B cell (primary cell): ENCODE results near the gene PAPLN. TPM values are rescaled to one million over a fixed set of nuclear protein-coding genes. Genes with fewer than 3 reads are reported as not detected.
"Not testable (repeated sequence)": the region's sequence is repeated elsewhere in the genome, so short reads cannot be mapped to it uniquely, and the experiment has no call there.

Experiments used
- ATAC-seq: fragments of 200-7000 bp; cut with Tn5 transposase; one replicate; pipeline ENCODE4 v1.10.0; 2021; ENCODE audit warnings: low read depth, mild to moderate bottlenecking, moderate number of reproducible peaks, moderate library complexity
- CTCF ChIA-PET: fragments of 350-600 bp; sonication (Branson Sonifier 250); formaldehyde crosslinking; loops from one replicate; lab custom pipeline; 2021; ENCODE audit warnings: antibody characterized with exemption, inconsistent platforms; lab: Charles Lee
- POLR2A ChIA-PET: fragments of 350-600 bp; sonication (Branson Sonifier 250); formaldehyde crosslinking; loops from one replicate; lab custom pipeline; 2021; ENCODE audit warnings: antibody characterized with exemption; lab: Charles Lee
- DNase-seq: peaks from one replicate; pipeline ENCODE4 v3.0.0; 2013
- H2AFZ ChIP-seq: 2 replicates; pipeline ENCODE4 v1.6.1; 2012; ENCODE audit warnings: mild to moderate bottlenecking, low read depth, low read length; ENCODE audit not compliant: insufficient read depth, poor library complexity, severe bottlenecking
- H3K27ac ChIP-seq, 2 donors: 1 replicate in 1 of 2; 2 replicates in 1 of 2; pipeline ENCODE4 v1.5.1; 2012 to 2013; ENCODE audit warnings: low read length in 2 of 2, mild to moderate bottlenecking in 2 of 2, moderate library complexity in 1 of 2
- H3K27me3 ChIP-seq, 4 experiments: fragments of 200-600 bp in 1 of 4; sonication (generic) in 1 of 4; replicated peaks in 1 of 4; 1 replicate in 2 of 4; 2 replicates in 2 of 4; pipeline versions ENCODE4 v1.6.1 to v1.7.0; 2013 to 2016; ENCODE audit warnings: low read length in 3 of 4, mild to moderate bottlenecking in 2 of 4, mixed read lengths in 1 of 4, moderate library complexity in 1 of 4; ENCODE audit not compliant: insufficient read depth in 4 of 4, control insufficient read depth in 3 of 4; ENCODE audit errors: control extremely low read depth in 1 of 4
- H3K36me3 ChIP-seq, 2 experiments: replicated peaks in 1 of 2; 1 replicate in 1 of 2; 2 replicates in 1 of 2; pipeline versions ENCODE4 v1.6.1 to v1.7.1; 2013; ENCODE audit warnings: low read length in 1 of 2; ENCODE audit not compliant: insufficient read depth in 2 of 2, control insufficient read depth in 1 of 2; ENCODE audit errors: control extremely low read depth in 1 of 2, extremely low read depth in 1 of 2
- H3K4me1 ChIP-seq, 2 donors: fragments of 200-600 bp in 1 of 2; sonication (generic) in 1 of 2; 1 replicate in 1 of 2; 2 replicates in 1 of 2; pipeline versions ENCODE4 v1.5.1 to v1.6.1; 2013 to 2017; ENCODE audit warnings: low read length in 2 of 2; ENCODE audit not compliant: control insufficient read depth in 2 of 2, insufficient read depth in 2 of 2
- H3K4me2 ChIP-seq: replicated peaks from 2 replicates; pipeline ENCODE3; 2012; ENCODE audit warnings: mild to moderate bottlenecking, low read depth, low read length; ENCODE audit not compliant: poor library complexity, severe bottlenecking
- H3K4me3 ChIP-seq, 5 experiments: fragments of 200-600 bp in 1 of 5; sonication (generic) in 1 of 5; 1 replicate in 3 of 5; 2 replicates in 2 of 5; pipeline versions ENCODE4 v1.5.1 to v1.7.0; 2011 to 2016; ENCODE audit warnings: low read length in 4 of 5, mild to moderate bottlenecking in 4 of 5, low read depth in 2 of 5, control low read depth in 1 of 5, moderate library complexity in 1 of 5; ENCODE audit not compliant: insufficient read depth in 1 of 5; ENCODE audit errors: control extremely low read depth in 1 of 5, extremely low read depth in 1 of 5
- H3K79me2 ChIP-seq: fragments of 200-600 bp; sonication (generic); one replicate; pipeline ENCODE4 v1.6.0; 2016; ENCODE audit warnings: low read length; ENCODE audit not compliant: control insufficient read depth, insufficient read depth
- H3K9ac ChIP-seq: fragments of 200-600 bp; sonication (generic); 2 replicates; pipeline ENCODE4 v1.6.1; 2017; ENCODE audit warnings: mild to moderate bottlenecking, low read length, moderate library complexity
- H3K9me3 ChIP-seq, 3 donors: one replicate each; pipeline versions ENCODE4 v1.6.1 to v1.7.1; 2013; ENCODE audit warnings: low read length in 2 of 3; ENCODE audit not compliant: control insufficient read depth in 2 of 3, insufficient read depth in 1 of 3; ENCODE audit errors: control extremely low read depth in 1 of 3
- H4K20me1 ChIP-seq: 2 replicates; pipeline ENCODE4 v1.6.0; 2012; ENCODE audit warnings: mild to moderate bottlenecking, low read length; ENCODE audit not compliant: insufficient read depth, control insufficient read depth, poor library complexity, severe bottlenecking
- H3K27ac Mint-ChIP-seq: one replicate; pipeline ENCODE4 v1.8.0; 2021; ENCODE audit warnings: mixed read lengths
- H3K27me3 Mint-ChIP-seq: one replicate; pipeline ENCODE4 v1.8.0; 2021; ENCODE audit warnings: mixed read lengths
- H3K4me1 Mint-ChIP-seq: one replicate; pipeline ENCODE4 v1.8.0; 2021; ENCODE audit warnings: mixed read lengths
- H3K4me3 Mint-ChIP-seq: one replicate; pipeline ENCODE4 v1.8.0; 2021; ENCODE audit warnings: mixed read lengths
- H3K9me3 Mint-ChIP-seq: one replicate; pipeline ENCODE4 v1.8.0; 2022; ENCODE audit warnings: mixed read lengths; ENCODE audit not compliant: insufficient read depth
- CTCF ChIP-seq: fragments of 200-600 bp; IDR thresholded peaks from one replicate; pipeline ENCODE4 v1.8.0; 2022; ENCODE audit warnings: antibody characterized with exemption, mild to moderate bottlenecking
- EZH2 ChIP-seq: IDR thresholded peaks from 2 replicates; pipeline ENCODE4 v1.6.1; 2012; ENCODE audit warnings: borderline replicate concordance, low read depth, mild to moderate bottlenecking, moderate library complexity, low read length; ENCODE audit not compliant: insufficient read depth, poor library complexity, severe bottlenecking
- WGBS: methylation state at CpG from one replicate; pipeline ENCODE4 v1.1.5; 2013; ENCODE audit warnings: missing lambda C conversion rate; ENCODE audit not compliant: insufficient coverage; 5-methylcytosine and 5-hydroxymethylcytosine counted together
- intact Hi-C: fragments of 100-400 bp; cut with micrococcal nuclease; formaldehyde crosslinking; loops from one replicate; pipeline ENCODE4 v1.10.0; 2022
- polyA plus RNA-seq: library from polyadenylated mRNA; depleted of rRNA; stranded (reverse); fragments of >200 nt; gene quantifications from 2 replicates; pipeline ENCODE4 v1.2.3, GENCODE V29; 2012
- total RNA-seq, 2 donors: library from RNA; stranded (reverse); fragments of 120-200 nt in 1 of 2; gene quantifications; 1 replicate in 1 of 2; 2 replicates in 1 of 2; pipeline versions ENCODE4 v1.2.3 to v1.2.4, GENCODE V29; 2013 to 2022

Gene PAPLN
- total and polyA plus RNA-seq, 2 donors (not counting 1 experiment from before 2014, with no cell fraction given), result 0.69 to 1.5 TPM

DNA sequence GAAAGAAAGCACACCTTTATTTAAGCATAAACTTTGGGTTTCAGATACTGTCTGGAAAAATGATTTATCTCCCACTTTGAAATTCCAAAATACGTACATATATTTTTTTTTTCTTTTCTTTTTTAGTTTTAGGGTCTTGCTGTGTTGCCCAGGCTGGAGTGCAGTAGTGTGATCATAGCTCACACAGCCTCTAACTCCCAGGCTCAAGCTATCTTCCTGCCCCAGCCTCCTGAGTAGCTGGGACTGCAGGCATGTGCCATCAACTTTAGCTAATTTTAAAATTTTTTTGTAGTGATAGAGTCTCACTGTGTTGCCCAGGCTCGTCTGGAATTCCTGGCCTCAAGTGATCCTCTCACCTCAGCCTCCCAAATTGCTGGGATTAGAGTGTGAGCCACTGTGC, 45.9 kb upstream of the PAPLN start:
- H3K36me3 ChIP-seq, result peaks cover 0 to 68% of the 10 kb centered on the region in 2 experiments
- H3K9me3 ChIP-seq, result peaks cover 0 to 3% (median 0%) of the 10 kb centered on the region in 3 donors
- H3K27ac ChIP-seq, result no peak overlapping the region
- H3K4me1 Mint-ChIP-seq, result no peaks in the 10 kb centered on the region
- no peaks in the 10 kb centered on the region for H3K27me3 Mint-ChIP-seq
- no peaks in the 10 kb centered on the region for H3K9me3 Mint-ChIP-seq
- no peak overlapping the region for H2AFZ ChIP-seq
- ChIA-PET POLR2A (no interaction called here), CTCF (no interaction called here)
- H3K4me3 ChIP-seq, result no peak overlapping the region
- H3K79me2 ChIP-seq, result no peaks in the 10 kb centered on the region
- H4K20me1 ChIP-seq, result peaks cover 6% of the 10 kb centered on the region
- H3K9ac ChIP-seq, result no peak overlapping the region
- intact Hi-C loops, result no loop called here
- no peak overlapping the region for H3K4me2 ChIP-seq
- H3K27me3 ChIP-seq, result no peaks in the 10 kb centered on the region
- H3K4me1 ChIP-seq, result no peaks in the 10 kb centered on the region
- ATAC-seq (no peak), DNase-seq (no peak)
- no CpG with 5 or more reads among the region's 2 CpGs for WGBS
- H3K27ac Mint-ChIP-seq, result no peak overlapping the region
- H3K4me3 Mint-ChIP-seq, result no peak overlapping the region
- TF ChIP-seq CTCF, result no peak
- no peak for TF ChIP-seq EZH2

GRCh38 chr14:73194306-73194705, 43.0 kb upstream of the PAPLN start:
- POLR2A ChIA-PET, H3K9ac ChIP-seq, H3K4me2 ChIP-seq, H3K4me1 ChIP-seq, H4K20me1 ChIP-seq, H3K4me3 ChIP-seq, H3K79me2 ChIP-seq, DNase-seq, CTCF ChIA-PET, H3K27me3 ChIP-seq, ATAC-seq, H3K27ac Mint-ChIP-seq, H3K9me3 ChIP-seq, H3K4me1 Mint-ChIP-seq, H3K27me3 Mint-ChIP-seq, H3K27ac ChIP-seq, intact Hi-C loops, H3K9me3 Mint-ChIP-seq, H3K4me3 Mint-ChIP-seq, H2AFZ ChIP-seq: not testable (repeated sequence)
- peaks cover 10 to 65% of the 10 kb centered on the region in 2 experiments for H3K36me3 ChIP-seq
- 97% methylated on average over 8 of the region's 8 CpGs for WGBS
